AG04449 (cell line): ENCODE measurements around the gene CUZD1.

ENCODE experiments used
- CTCF ChIA-PET: fragments of 350-600 bp; formaldehyde crosslinking; extraction: SDS; loops from one replicate; lab custom pipeline; 2021; ENCODE audit warnings: antibody characterized with exemption; lab: Yijun Ruan, JAX
- POLR2A ChIA-PET: fragments of 400-600, 350-600 bp; formaldehyde crosslinking; extraction: SDS; loops from one replicate; lab custom pipeline; 2020; ENCODE audit warnings: antibody characterized with exemption, inconsistent platforms; lab: Yijun Ruan, JAX
- DNase-seq: peaks from one replicate; pipeline ENCODE4 v3.0.0-alpha.2; 2010; ENCODE audit warnings: low read depth, low spot score
- H3K4me3 ChIP-seq: 2 replicates; pipeline ENCODE4 v1.5.1; 2011; ENCODE audit warnings: low read depth, mild to moderate bottlenecking, control low read depth, low read length
- TF ChIP-seq, protein P1 (sequence below): IDR thresholded peaks from one replicate; pipeline ENCODE4 v1.5.1; 2011; ENCODE audit warnings: mild to moderate bottlenecking, moderate library complexity, low read length, control low read depth, inconsistent platforms; ENCODE audit not compliant: insufficient read depth; ENCODE audit errors: missing control alignments

Gene CUZD1

DNA sequence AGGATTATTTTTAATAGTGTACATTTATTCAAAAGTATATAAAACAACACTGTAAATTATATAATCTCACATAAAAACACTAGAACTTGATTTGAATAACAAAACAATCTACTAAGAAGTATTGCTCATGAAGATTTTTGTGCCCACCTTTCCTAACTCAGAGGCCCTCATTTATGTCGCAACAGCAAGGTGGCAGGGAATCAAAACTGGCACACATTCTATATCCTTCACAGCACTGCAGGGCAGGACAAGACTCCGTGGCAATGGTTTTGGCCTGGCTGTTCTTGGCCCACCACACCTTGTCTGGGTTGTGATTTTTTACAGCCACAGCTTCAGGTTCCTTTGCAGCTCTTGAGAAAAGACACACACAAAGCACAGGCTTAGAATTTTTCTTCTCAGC lies 3.4 kb upstream of the CUZD1 start:
- TF ChIP-seq, protein P1, sequence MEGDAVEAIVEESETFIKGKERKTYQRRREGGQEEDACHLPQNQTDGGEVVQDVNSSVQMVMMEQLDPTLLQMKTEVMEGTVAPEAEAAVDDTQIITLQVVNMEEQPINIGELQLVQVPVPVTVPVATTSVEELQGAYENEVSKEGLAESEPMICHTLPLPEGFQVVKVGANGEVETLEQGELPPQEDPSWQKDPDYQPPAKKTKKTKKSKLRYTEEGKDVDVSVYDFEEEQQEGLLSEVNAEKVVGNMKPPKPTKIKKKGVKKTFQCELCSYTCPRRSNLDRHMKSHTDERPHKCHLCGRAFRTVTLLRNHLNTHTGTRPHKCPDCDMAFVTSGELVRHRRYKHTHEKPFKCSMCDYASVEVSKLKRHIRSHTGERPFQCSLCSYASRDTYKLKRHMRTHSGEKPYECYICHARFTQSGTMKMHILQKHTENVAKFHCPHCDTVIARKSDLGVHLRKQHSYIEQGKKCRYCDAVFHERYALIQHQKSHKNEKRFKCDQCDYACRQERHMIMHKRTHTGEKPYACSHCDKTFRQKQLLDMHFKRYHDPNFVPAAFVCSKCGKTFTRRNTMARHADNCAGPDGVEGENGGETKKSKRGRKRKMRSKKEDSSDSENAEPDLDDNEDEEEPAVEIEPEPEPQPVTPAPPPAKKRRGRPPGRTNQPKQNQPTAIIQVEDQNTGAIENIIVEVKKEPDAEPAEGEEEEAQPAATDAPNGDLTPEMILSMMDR = no peak
- no peak for DNase-seq
- ChIA-PET CTCF (no interaction called here), POLR2A (no interaction called here)
- H3K4me3 ChIP-seq = no peak overlapping the region

DNA sequence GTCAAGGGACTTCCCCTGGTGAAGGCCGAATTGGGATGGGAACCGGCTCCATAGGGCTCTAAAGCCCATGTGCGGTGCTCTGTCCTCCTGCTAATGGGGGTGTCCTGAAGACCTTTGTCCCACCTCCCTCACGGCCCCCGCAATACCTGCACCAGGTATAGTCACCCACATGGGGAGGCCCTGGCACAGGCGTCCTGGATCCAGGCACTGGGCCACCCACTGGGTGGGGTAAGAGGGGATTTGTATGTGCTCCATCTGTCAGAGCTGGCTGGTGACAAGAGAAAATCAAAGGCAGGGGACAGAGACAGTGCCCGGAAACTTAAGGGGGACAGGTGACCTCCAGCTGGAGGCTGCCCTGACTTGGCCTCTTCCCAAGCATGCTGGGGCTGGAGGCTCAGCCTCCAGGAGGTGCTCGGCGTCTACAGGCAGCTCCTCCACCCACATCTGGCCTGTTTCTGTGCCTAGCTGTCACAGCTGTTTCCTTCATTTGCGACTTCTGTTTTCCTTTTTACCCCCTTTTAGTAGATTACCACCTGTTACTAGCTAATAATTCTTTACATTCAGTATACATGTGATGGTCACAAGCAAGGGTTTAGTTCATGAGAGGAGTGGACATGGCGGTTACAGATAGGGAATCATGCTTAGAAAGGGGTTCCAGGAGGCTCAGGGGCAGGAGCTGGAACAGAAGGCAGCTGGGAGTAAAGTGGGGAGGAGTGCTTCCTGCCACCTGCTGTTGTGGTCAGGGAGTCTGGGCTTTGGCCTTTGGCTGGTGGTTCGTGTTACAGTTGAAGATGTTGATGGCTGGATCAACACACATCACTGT lies 2.3 kb upstream of the CUZD1 start:
- POLR2A ChIA-PET = no interaction called here

DNA sequence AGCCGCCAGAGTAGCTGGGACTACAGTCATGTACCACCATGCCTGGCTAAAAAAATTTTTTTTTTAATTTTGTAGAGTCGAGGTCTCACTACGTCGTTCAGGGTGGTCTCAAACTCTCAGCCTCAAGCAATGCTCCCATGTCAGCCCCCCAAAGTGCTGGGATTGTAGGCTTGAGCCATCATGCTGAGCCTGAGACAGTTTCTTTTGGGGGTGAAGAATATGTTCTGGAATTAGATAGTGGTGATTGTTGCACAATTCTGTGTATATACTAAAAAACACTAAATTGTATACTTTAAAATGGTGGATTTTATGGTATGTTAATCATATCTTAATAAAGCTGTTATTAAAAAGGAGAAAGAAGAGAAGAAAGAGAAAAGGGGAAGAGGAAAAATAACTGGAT lies 1.5 kb downstream of the CUZD1 start:
- H3K4me3 ChIP-seq = no peak overlapping the region
- POLR2A ChIA-PET = no interaction called here
- TF ChIP-seq, protein P1 = no peak
- CTCF ChIA-PET = interaction anchor here (1.0 kb wide), 1 partner anchor 136 kb away, joined by 3 read pairs; the partner anchor contains the start of gene PSTK
- no peak for DNase-seq

More for the DNA sequence above, 2.3 kb upstream of the CUZD1 start:
- CTCF ChIA-PET = no interaction called here
- TF ChIP-seq, protein P1 = no peak
- H3K4me3 ChIP-seq = no peak overlapping the region
- DNase-seq = no peak

DNA sequence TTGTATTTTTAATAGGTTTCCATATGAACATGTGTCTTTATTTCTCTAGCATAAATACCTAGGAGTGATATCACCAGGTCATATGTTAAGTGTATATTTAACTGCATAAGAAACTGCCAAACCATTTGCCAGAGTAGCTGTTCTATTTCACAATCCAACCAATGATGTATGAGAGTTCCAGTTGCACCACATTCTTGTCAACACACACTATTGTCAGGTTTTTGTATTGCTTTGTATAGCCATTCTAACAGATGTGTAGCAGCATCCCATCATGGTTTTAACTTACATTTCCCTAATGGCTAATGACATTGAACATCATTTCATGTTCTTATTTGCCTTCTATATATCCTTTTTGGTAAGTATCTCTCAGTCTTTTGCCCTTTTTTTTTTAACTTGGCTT lies 4.1 kb downstream of the CUZD1 start:
- TF ChIP-seq, protein P1 = no peak
- no peak overlapping the region for H3K4me3 ChIP-seq
- CTCF ChIA-PET = interaction anchor here (1.5 kb wide), 1 partner anchor 137 kb away, joined by 3 read pairs; no protein-coding TSS in a partner anchor
- POLR2A ChIA-PET = no interaction called here
- no peak for DNase-seq

DNA sequence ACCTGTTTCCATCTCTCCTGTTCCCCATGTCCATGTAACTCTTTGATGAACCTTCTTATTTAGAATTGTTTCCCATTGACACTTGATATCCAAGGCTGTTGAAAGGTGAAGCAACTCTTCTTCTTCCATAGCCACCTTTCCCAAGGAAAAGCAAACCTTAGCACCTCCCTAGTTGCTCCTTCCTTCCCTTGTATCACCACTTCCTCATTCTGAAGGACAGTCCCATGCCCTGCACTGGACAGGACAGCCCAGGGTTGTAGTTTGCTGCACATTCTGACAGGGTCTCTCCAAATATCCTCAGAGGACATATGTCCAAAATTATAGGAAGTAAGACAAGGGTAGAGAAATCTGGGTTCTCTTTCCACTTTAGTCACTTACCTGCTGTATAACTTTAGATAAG lies 6.2 kb downstream of the CUZD1 start:
- CTCF ChIA-PET = no interaction called here
- TF ChIP-seq, protein P1 = no peak
- POLR2A ChIA-PET = no interaction called here
- DNase-seq = no peak
- no peak overlapping the region for H3K4me3 ChIP-seq

DNA sequence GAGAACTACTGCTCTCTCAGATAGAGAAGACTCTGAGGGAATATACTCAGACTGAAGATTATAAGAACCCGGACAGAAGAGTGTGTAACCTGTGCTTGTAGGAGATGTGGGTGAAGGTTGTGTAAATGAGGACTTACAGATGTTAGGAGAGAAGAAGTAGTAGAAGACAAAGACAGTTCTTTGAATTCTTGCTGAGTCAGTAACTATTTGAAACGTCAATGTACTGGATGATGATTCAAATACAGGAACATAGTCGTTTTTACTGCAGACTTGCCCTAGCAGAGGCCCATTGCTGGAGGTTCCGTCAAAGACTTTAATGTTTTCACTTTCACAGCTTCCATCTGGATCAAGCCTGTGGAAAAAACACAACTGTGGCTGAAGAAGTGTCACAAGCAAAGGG lies 6.8 kb downstream of the CUZD1 start:
- H3K4me3 ChIP-seq = no peak overlapping the region
- ChIA-PET CTCF (interaction anchor here (0.9 kb wide), 1 partner anchor 12 kb away, joined by 3 read pairs; no protein-coding TSS in a partner anchor), POLR2A (no interaction called here)
- TF ChIP-seq, protein P1 = no peak
- no peak for DNase-seq
